ENCODE measurements around the gene MAPK6. TPM values are rescaled to one million over a fixed set of nuclear protein-coding genes. Genes with fewer than 3 reads are reported as not detected.
"Not testable (repeated sequence)": the region's sequence is repeated elsewhere in the genome, so short reads cannot be mapped to it uniquely, and the experiment has no call there.

MAPK6 gene
- total RNA-seq, 1 experiment from 2014 or later: 83.2 TPM

DNA sequence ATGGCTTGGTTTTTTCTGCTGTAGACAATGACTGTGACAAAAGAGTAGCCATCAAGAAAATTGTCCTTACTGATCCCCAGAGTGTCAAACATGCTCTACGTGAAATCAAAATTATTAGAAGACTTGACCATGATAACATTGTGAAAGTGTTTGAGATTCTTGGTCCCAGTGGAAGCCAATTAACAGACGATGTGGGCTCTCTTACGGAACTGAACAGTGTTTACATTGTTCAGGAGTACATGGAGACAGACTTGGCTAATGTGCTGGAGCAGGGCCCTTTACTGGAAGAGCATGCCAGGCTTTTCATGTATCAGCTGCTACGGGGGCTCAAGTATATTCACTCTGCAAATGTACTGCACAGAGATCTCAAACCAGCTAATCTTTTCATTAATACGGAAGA, 27.5 kb downstream of the MAPK6 start:
- DNase-seq (ENCODE audit: low spot score); ATAC-seq; H3K9me3 Mint-ChIP-seq; H3K27me3 Mint-ChIP-seq (ENCODE audit: low read depth); POLR2A ChIA-PET; H3K4me3 Mint-ChIP-seq: not testable (repeated sequence)
- Mint-ChIP-seq H3K4me1 (peaks cover 31% of the 10 kb centered on the region), H3K36me3 (peaks cover 31% of the 10 kb centered on the region), H3K27ac (peak overlapping the region; percentile 58; the same call in 1 of the 2 replicates)
- CTCF ChIA-PET: interaction anchor here (0.6 to 1.6 kb wide), 5 partner anchors 17 to 75 kb away, joined by 3 to 5 read pairs (median 3); partner anchors contain the start of gene LEO1

DNA sequence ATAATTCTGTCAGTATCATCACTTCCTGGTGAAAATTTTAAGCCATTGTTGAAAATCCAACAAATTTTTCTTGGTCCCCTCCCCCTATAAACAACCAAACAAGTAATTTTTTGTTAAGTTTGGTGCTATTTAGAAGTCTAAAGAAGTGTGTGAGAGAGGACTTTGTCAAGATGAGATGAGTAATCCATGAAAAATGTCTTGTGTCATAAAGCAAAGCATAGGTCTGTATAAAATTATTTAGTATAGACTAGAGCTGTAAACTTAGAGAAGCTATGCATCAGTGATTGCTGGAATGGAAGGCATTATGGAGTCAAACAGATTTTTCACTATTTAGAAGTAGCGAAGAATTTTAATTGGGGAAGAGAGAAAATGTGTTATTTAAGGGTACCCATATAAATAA, 31.4 kb downstream of the MAPK6 start:
- peaks cover 12% of the 10 kb centered on the region for H3K4me1 Mint-ChIP-seq
- POLR2A ChIA-PET: no interaction called here
- TF ChIP-seq ZNF416 (CRISPR knock-in tag; IDR thresholded peaks at IDR 0.05) (no peak), ATF1 (CRISPR knock-in tag; IDR thresholded peaks at IDR 0.05) (no peak), ZNF671 (CRISPR knock-in tag; IDR thresholded peaks at IDR 0.05) (no peak), NFYB (CRISPR knock-in tag; conservative IDR thresholded peaks at IDR 0.05; ENCODE audit: low read depth) (no peak), IRF2 (CRISPR knock-in tag; IDR thresholded peaks at IDR 0.05; ENCODE audit: borderline replicate concordance, low read depth) (no peak), PRRX2 (CRISPR knock-in tag; IDR thresholded peaks at IDR 0.05) (no peak)
- TF ChIP-seq, protein P1, sequence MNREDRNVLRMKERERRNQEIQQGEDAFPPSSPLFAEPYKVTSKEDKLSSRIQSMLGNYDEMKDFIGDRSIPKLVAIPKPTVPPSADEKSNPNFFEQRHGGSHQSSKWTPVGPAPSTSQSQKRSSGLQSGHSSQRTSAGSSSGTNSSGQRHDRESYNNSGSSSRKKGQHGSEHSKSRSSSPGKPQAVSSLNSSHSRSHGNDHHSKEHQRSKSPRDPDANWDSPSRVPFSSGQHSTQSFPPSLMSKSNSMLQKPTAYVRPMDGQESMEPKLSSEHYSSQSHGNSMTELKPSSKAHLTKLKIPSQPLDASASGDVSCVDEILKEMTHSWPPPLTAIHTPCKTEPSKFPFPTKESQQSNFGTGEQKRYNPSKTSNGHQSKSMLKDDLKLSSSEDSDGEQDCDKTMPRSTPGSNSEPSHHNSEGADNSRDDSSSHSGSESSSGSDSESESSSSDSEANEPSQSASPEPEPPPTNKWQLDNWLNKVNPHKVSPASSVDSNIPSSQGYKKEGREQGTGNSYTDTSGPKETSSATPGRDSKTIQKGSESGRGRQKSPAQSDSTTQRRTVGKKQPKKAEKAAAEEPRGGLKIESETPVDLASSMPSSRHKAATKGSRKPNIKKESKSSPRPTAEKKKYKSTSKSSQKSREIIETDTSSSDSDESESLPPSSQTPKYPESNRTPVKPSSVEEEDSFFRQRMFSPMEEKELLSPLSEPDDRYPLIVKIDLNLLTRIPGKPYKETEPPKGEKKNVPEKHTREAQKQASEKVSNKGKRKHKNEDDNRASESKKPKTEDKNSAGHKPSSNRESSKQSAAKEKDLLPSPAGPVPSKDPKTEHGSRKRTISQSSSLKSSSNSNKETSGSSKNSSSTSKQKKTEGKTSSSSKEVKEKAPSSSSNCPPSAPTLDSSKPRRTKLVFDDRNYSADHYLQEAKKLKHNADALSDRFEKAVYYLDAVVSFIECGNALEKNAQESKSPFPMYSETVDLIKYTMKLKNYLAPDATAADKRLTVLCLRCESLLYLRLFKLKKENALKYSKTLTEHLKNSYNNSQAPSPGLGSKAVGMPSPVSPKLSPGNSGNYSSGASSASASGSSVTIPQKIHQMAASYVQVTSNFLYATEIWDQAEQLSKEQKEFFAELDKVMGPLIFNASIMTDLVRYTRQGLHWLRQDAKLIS (CRISPR knock-in tag; IDR thresholded peaks at IDR 0.05; ENCODE audit: borderline replicate concordance): no peak
- TF ChIP-seq, protein P2, sequence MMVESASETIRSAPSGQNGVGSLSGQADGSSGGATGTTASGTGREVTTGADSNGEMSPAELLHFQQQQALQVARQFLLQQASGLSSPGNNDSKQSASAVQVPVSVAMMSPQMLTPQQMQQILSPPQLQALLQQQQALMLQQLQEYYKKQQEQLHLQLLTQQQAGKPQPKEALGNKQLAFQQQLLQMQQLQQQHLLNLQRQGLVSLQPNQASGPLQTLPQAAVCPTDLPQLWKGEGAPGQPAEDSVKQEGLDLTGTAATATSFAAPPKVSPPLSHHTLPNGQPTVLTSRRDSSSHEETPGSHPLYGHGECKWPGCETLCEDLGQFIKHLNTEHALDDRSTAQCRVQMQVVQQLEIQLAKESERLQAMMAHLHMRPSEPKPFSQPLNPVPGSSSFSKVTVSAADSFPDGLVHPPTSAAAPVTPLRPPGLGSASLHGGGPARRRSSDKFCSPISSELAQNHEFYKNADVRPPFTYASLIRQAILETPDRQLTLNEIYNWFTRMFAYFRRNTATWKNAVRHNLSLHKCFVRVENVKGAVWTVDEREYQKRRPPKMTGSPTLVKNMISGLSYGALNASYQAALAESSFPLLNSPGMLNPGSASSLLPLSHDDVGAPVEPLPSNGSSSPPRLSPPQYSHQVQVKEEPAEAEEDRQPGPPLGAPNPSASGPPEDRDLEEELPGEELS (CRISPR knock-in tag; IDR thresholded peaks at IDR 0.05): no peak
- TF ChIP-seq, protein P3, sequence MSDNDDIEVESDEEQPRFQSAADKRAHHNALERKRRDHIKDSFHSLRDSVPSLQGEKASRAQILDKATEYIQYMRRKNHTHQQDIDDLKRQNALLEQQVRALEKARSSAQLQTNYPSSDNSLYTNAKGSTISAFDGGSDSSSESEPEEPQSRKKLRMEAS (CRISPR knock-in tag; IDR thresholded peaks at IDR 0.05): no peak
- TF ChIP-seq, protein P4, sequence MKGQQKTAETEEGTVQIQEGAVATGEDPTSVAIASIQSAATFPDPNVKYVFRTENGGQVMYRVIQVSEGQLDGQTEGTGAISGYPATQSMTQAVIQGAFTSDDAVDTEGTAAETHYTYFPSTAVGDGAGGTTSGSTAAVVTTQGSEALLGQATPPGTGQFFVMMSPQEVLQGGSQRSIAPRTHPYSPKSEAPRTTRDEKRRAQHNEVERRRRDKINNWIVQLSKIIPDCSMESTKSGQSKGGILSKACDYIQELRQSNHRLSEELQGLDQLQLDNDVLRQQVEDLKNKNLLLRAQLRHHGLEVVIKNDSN (CRISPR knock-in tag; IDR thresholded peaks at IDR 0.05): no peak
- H3K27ac Mint-ChIP-seq: no peak overlapping the region
- no peaks in the 10 kb centered on the region for H3K27me3 Mint-ChIP-seq (ENCODE audit: low read depth)
- no peak for DNase-seq (ENCODE audit: low spot score)
- no peak for ATAC-seq
- CTCF ChIA-PET: interaction anchor here (0.7 kb wide), 1 partner anchor 28 kb away, joined by 4 read pairs; no protein-coding TSS in a partner anchor
- H3K36me3 Mint-ChIP-seq: peaks cover 56% of the 10 kb centered on the region
- H3K4me3 Mint-ChIP-seq: no peak overlapping the region
- H3K9me3 Mint-ChIP-seq: peaks cover 8% of the 10 kb centered on the region

DNA sequence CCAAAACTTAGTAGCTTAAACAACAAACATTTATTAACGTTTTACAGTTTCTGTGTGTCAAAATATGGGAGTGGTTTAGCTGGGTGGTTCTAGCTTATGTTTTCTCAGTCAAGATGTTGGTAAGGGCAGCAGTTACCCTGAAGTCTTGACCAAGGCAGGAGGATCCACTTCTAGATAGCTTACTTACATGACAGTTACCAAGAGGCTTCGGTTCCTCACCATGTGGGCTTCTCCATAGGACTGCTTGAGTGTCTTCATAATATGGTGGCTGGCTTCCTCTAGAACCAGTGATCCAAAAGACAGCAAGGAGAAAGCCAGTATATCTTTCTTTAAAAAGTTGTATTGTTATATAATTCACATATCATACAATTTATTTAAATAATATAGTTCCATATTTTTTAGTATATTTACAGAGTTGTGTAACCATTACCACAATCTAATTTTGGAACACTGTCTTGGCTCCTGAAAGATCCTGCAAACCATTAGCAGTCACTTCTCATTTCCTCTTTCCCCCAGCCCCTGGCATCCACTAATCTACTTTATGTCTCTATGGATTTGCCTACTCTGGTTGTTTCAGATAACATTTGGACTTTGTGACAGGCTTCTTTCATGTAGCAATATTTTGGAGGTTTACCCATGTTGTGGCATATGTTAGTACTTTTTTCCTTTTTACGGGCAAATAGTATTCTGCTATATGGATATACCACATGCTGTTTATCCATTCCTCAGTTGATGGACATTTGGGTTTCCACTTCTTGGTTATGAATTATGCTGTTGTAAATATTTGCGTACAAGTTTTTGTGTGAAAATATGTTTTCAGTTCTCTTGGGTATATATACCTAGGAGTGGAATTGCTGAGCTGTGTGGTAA, 33.3 kb downstream of the MAPK6 start:
- H3K4me1 Mint-ChIP-seq: 0 out of 2 replicates have a peak, but pooled peaks cover 2% of the 10 kb centered on the region
- TF ChIP-seq ZNF121 (CRISPR knock-in tag; IDR thresholded peaks at IDR 0.05) (no peak), SMAD4 (CRISPR knock-in tag; IDR thresholded peaks at IDR 0.05) (no peak), ZNF232 (CRISPR knock-in tag; IDR thresholded peaks at IDR 0.05) (no peak), NFATC4 (CRISPR knock-in tag; IDR thresholded peaks at IDR 0.05) (no peak), ATF1 (CRISPR knock-in tag; IDR thresholded peaks at IDR 0.05) (no peak), JUN (CRISPR knock-in tag; IDR thresholded peaks at IDR 0.05) (no peak)
- TF ChIP-seq, protein P5, sequence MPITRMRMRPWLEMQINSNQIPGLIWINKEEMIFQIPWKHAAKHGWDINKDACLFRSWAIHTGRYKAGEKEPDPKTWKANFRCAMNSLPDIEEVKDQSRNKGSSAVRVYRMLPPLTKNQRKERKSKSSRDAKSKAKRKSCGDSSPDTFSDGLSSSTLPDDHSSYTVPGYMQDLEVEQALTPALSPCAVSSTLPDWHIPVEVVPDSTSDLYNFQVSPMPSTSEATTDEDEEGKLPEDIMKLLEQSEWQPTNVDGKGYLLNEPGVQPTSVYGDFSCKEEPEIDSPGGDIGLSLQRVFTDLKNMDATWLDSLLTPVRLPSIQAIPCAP (CRISPR knock-in tag; IDR thresholded peaks at IDR 0.05): no peak
- peaks cover 50% of the 10 kb centered on the region for H3K36me3 Mint-ChIP-seq
- no peak overlapping the region for H3K27ac Mint-ChIP-seq
- H3K27me3 Mint-ChIP-seq (ENCODE audit: low read depth): no peaks in the 10 kb centered on the region
- no peak overlapping the region for H3K4me3 Mint-ChIP-seq
- ChIA-PET CTCF (no interaction called here), POLR2A (interaction anchor here (0.6 kb wide), 1 partner anchor 130 kb away, joined by 3 read pairs; no protein-coding TSS in a partner anchor)
- ATAC-seq: no peak
- H3K9me3 Mint-ChIP-seq: peaks cover 8% of the 10 kb centered on the region
- DNase-seq (ENCODE audit: low spot score): no peak

Measured in WTC11 (cell line).